PC-3 (cell line): Measurements from ENCODE around the gene ARHGAP8. TPM values are rescaled to one million over a fixed set of nuclear protein-coding genes. Genes with fewer than 3 reads are reported as not detected.

Source experiments
- ATAC-seq: fragments of 200-7000 bp; cut with Tn5 transposase; 2 replicates; pipeline ENCODE4 v1.9.1; 2020; ENCODE audit warnings: mild to moderate bottlenecking, moderate library complexity
- BruUV-seq: library from RNA; stranded (reverse); fragments of 400-500 nt; replicated peaks from 2 replicates; lab custom pipeline; 2021; lab: Mats Ljungman, UMichigan
- CTCF ChIA-PET: fragments of 300-600 bp; sonication (Branson Sonifier 250); formaldehyde crosslinking; loops from one replicate; lab custom pipeline; 2022; ENCODE audit warnings: antibody characterized with exemption; lab: Charles Lee
- POLR2A ChIA-PET: fragments of 300-600 bp; sonication (Branson Sonifier 250); formaldehyde crosslinking; loops from one replicate; lab custom pipeline; 2022; ENCODE audit warnings: antibody characterized with exemption; ENCODE audit not compliant: unreplicated experiment; lab: Charles Lee
- DNase-seq: peaks from one replicate; pipeline ENCODE4 v3.0.0-alpha.2; 2015
- H2AFZ ChIP-seq: fragments of 300-600 bp; sonication (generic); 2 replicates; pipeline ENCODE4 v1.6.0; 2016; ENCODE audit warnings: antibody characterized with exemption, low read length
- H3F3A ChIP-seq: fragments of 300-600 bp; sonication (generic); one replicate; pipeline ENCODE4 v1.6.0; 2017; ENCODE audit warnings: antibody characterized with exemption, low read length, control low read depth, mild to moderate bottlenecking; ENCODE audit not compliant: unreplicated experiment
- H3K27ac ChIP-seq: fragments of 300-600 bp; sonication (generic); 2 replicates; pipeline ENCODE4 v1.5.1; 2016; ENCODE audit warnings: mild to moderate bottlenecking, low read length
- H3K27me3 ChIP-seq: fragments of 300-600 bp; sonication (generic); 2 replicates; pipeline ENCODE4 v1.6.1; 2016; ENCODE audit warnings: low read length, mixed read lengths
- H3K36me3 ChIP-seq: fragments of 300-600 bp; sonication (generic); 2 replicates; pipeline ENCODE4 v1.6.1; 2016; ENCODE audit warnings: low read depth, mixed run types, low read length, mixed read lengths
- H3K4me1 ChIP-seq: fragments of 300-600 bp; sonication (generic); 2 replicates; pipeline ENCODE4 v1.5.1; 2016; ENCODE audit warnings: low read length; ENCODE audit not compliant: insufficient read depth
- H3K4me2 ChIP-seq: fragments of 300-600 bp; sonication (generic); 2 replicates; pipeline ENCODE4 v1.6.0; 2016; ENCODE audit warnings: low read length
- H3K4me3 ChIP-seq: fragments of 300-600 bp; sonication (generic); 2 replicates; pipeline ENCODE4 v1.5.1; 2016; ENCODE audit warnings: mild to moderate bottlenecking, low read length, mixed read lengths
- H3K79me2 ChIP-seq: fragments of 300-600 bp; sonication (generic); 2 replicates; pipeline ENCODE4 v1.6.1; 2017; ENCODE audit warnings: low read length, mixed read lengths
- H3K9ac ChIP-seq: fragments of 300-600 bp; sonication (generic); 2 replicates; pipeline ENCODE4 v1.6.0; 2016; ENCODE audit warnings: mild to moderate bottlenecking, low read length
- H3K9me2 ChIP-seq: fragments of 300-600 bp; sonication (generic); replicated peaks from 2 replicates; pipeline ENCODE4 v1.6.1; 2016; ENCODE audit warnings: mixed run types, low read length, mixed read lengths
- H3K9me3 ChIP-seq: fragments of 300-600 bp; sonication (generic); 2 replicates; pipeline ENCODE4 v1.6.1; 2016; ENCODE audit warnings: low read length, mixed read lengths
- H4K20me1 ChIP-seq: fragments of 300-600 bp; sonication (generic); 2 replicates; pipeline ENCODE4 v1.6.1; 2016; ENCODE audit warnings: low read length, mixed read lengths
- EZH2 ChIP-seq: fragments of 300-600 bp; sonication (generic); IDR thresholded peaks from one replicate; pipeline ENCODE4 v1.6.1; 2017; ENCODE audit warnings: antibody characterized with exemption, mild to moderate bottlenecking, low read length; ENCODE audit not compliant: unreplicated experiment
- EZH2phosphoT487 ChIP-seq: fragments of 300-600 bp; sonication (generic); IDR thresholded peaks from 2 replicates; pipeline ENCODE4 v1.6.1; 2018; ENCODE audit warnings: mild to moderate bottlenecking, antibody characterized with exemption, low read length, borderline replicate concordance
- intact Hi-C: fragments of 100-400 bp; cut with micrococcal nuclease; formaldehyde crosslinking; loops from 2 replicates; pipeline ENCODE4 v1.9.0; 2023
- total RNA-seq: library from RNA; depleted of rRNA; stranded (reverse); fragments of >200 nt; gene quantifications from 2 replicates; pipeline ENCODE4 v1.2.3, GENCODE V29; 2014
- TF ChIP-seq, protein P1 (sequence below): fragments of 300-600 bp; sonication (generic); conservative IDR thresholded peaks from 2 replicates; pipeline ENCODE4 v1.5.1; 2017; ENCODE audit warnings: antibody characterized with exemption, low read depth, mild to moderate bottlenecking, low read length

Gene ARHGAP8
- total RNA-seq, 1 experiment from 2014 or later: 30.9 TPM

DNA sequence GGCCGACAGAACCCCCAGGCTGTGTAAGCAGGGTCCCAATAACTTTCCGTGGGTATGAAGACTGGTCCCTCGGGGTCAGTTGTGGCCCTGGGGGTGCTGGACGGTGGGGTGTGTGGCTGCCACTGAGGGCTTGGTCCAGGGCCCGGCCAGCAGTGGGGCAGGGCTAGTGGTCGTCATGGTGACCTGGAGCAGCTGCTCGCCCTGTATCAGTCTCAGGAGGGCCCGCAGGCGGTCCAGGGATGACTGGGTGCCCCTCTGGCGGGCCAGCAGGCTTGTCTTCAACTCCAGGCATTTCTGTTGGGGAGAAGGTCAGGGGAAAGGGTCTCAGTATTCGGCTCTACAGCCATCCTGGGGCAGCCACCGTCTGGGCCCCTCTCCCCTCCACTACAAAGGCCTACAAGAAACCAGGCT, 130.6 kb downstream of the ARHGAP8 start:
- Histone ChIP-seq H3K4me3 (no peak overlapping the region), H3K4me1 (peaks cover 18% of the 10 kb centered on the region; the same call in 1 of the 2 replicates), H3K9me3 (no peaks in the 10 kb centered on the region), H3K36me3 (no peaks in the 10 kb centered on the region), H3K4me2 (no peak overlapping the region), H3F3A (no peaks in the 10 kb centered on the region), H3K9me2 (no peaks in the 10 kb centered on the region), H3K9ac (no peak overlapping the region), H3K79me2 (no peaks in the 10 kb centered on the region), H3K27ac (no peak overlapping the region), H2AFZ (no peak overlapping the region), H4K20me1 (no peaks in the 10 kb centered on the region), H3K27me3 (peaks cover 15% of the 10 kb centered on the region)
- ATAC-seq: no peak
- TF ChIP-seq, protein P1, sequence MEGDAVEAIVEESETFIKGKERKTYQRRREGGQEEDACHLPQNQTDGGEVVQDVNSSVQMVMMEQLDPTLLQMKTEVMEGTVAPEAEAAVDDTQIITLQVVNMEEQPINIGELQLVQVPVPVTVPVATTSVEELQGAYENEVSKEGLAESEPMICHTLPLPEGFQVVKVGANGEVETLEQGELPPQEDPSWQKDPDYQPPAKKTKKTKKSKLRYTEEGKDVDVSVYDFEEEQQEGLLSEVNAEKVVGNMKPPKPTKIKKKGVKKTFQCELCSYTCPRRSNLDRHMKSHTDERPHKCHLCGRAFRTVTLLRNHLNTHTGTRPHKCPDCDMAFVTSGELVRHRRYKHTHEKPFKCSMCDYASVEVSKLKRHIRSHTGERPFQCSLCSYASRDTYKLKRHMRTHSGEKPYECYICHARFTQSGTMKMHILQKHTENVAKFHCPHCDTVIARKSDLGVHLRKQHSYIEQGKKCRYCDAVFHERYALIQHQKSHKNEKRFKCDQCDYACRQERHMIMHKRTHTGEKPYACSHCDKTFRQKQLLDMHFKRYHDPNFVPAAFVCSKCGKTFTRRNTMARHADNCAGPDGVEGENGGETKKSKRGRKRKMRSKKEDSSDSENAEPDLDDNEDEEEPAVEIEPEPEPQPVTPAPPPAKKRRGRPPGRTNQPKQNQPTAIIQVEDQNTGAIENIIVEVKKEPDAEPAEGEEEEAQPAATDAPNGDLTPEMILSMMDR: no peak
- no peak for TF ChIP-seq EZH2phosphoT487
- TF ChIP-seq EZH2: no peak
- intact Hi-C loops: no loop called here
- no peak for DNase-seq
- POLR2A ChIA-PET: no interaction called here
- no TSS peak for BruUV-seq
- CTCF ChIA-PET: no interaction called here

DNA sequence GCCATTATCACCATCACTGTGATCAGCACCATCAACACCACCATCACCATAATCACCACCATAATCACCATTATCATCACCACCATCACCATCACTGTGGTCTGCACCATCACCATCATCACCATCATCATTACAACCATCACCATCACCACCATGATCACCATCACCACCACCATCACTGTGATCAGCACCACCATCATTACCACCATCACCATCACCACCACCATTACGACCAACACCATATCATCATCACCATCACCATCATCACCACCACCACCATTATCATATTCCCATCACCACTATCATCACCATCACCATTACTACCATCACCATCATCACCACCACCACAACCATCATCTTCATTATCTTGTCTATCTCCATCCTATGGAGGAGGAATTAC, 132.2 kb downstream of the ARHGAP8 start:
- Histone ChIP-seq H3K27me3 (peaks cover 15% of the 10 kb centered on the region), H3K79me2 (no peaks in the 10 kb centered on the region), H3K9me2 (no peaks in the 10 kb centered on the region), H3K9ac (no peak overlapping the region), H3K4me2 (no peak overlapping the region), H3K9me3 (no peaks in the 10 kb centered on the region), H3K27ac (no peak overlapping the region), H4K20me1 (no peaks in the 10 kb centered on the region), H3K4me3 (no peak overlapping the region), H3K4me1 (peaks cover 18% of the 10 kb centered on the region; the same call in 1 of the 2 replicates), H3F3A (no peaks in the 10 kb centered on the region), H2AFZ (no peak overlapping the region), H3K36me3 (no peaks in the 10 kb centered on the region)
- no peak for ATAC-seq
- no peak for DNase-seq
- no TSS peak for BruUV-seq
- intact Hi-C loops: no loop called here
- CTCF ChIA-PET: no interaction called here
- TF ChIP-seq, protein P1: no peak
- TF ChIP-seq EZH2: no peak
- TF ChIP-seq EZH2phosphoT487: no peak
- POLR2A ChIA-PET: no interaction called here

DNA sequence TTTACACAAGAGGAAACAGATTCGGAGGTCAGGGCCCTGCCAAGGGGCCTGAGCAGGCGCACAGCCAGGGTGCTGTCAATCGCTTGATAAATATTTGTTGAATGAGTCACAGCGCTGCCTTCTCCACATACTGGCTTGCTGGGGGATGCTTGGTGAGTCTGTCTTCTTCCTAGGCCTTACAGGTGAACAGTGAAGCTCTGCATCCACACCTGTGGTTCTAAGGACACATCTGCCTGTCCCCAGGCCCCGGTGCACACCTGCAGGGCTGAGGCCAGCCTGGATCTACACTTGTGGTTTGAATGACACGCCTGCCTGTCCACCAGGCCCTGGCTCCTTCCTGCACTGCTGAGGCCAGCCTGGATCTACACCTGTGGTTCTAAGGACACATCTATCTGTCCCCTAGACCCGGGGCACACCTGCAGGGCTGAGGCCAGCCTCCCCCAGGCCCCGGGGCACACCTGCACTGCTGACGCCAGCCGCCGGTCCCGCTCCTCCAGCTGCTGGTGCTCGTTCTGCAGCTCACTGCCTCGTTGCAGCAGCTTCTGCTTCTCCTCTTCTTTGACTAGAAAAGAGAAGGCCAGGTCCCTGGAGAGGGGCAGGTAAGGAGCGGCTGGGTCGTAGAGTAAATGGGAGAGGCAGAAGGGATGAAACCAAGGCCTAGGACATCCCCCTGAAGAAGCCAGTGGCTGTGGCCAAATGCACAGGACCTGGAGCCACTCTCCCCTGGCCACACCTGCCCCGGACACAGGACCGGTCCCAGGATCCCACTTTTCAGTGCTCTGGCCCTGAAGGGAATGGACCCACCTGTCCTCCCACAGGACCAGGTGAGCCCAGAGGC, 132.8 kb downstream of the ARHGAP8 start:
- H3K36me3 ChIP-seq: no peaks in the 10 kb centered on the region
- no TSS peak for BruUV-seq
- H3K4me2 ChIP-seq: no peak overlapping the region
- ChIA-PET CTCF (no interaction called here), POLR2A (no interaction called here)
- H3K9me3 ChIP-seq: no peaks in the 10 kb centered on the region
- no peak overlapping the region for H3K4me3 ChIP-seq
- H3K79me2 ChIP-seq: no peaks in the 10 kb centered on the region
- no peak overlapping the region for H2AFZ ChIP-seq
- ATAC-seq: peak; percentile 85
- H3K27me3 ChIP-seq: peaks cover 15% of the 10 kb centered on the region
- peaks cover 18% of the 10 kb centered on the region; the same call in 1 of the 2 replicates for H3K4me1 ChIP-seq
- no peaks in the 10 kb centered on the region for H3F3A ChIP-seq
- H3K9me2 ChIP-seq: no peaks in the 10 kb centered on the region
- intact Hi-C loops: no loop called here
- H3K27ac ChIP-seq: no peak overlapping the region
- H3K9ac ChIP-seq: no peak overlapping the region
- TF ChIP-seq EZH2: no peak
- TF ChIP-seq, protein P1: no peak
- no peak for TF ChIP-seq EZH2phosphoT487
- DNase-seq: peak; percentile 80
- H4K20me1 ChIP-seq: no peaks in the 10 kb centered on the region
